Astrocyte of the cerebellum (primary cell): ENCODE data around the gene MACC1.
"Not testable (repeated sequence)": the region's sequence is repeated elsewhere in the genome, so short reads cannot be mapped to it uniquely, and the experiment has no call there.

ENCODE experiments used
- DNase-seq: peaks from one replicate; pipeline ENCODE4 v3.0.0-alpha.2; 2011; ENCODE audit warnings: low read depth
- H3K4me3 ChIP-seq: 2 replicates; pipeline ENCODE4 v1.5.1; 2011; ENCODE audit warnings: mild to moderate bottlenecking, low read depth, low read length, moderate library complexity
- in situ Hi-C: cut with HindIII; loops from 2 replicates; pipeline ENCODE4 v1.10.0; 2017; ENCODE audit warnings: low sequenced_read_pairs
- TF ChIP-seq, protein P1 (sequence below): IDR thresholded peaks from 2 replicates; pipeline ENCODE4 v1.5.1; 2012; ENCODE audit warnings: low read length, low read depth, moderate library complexity, mild to moderate bottlenecking; ENCODE audit errors: missing control alignments

MACC1 gene

DNA sequence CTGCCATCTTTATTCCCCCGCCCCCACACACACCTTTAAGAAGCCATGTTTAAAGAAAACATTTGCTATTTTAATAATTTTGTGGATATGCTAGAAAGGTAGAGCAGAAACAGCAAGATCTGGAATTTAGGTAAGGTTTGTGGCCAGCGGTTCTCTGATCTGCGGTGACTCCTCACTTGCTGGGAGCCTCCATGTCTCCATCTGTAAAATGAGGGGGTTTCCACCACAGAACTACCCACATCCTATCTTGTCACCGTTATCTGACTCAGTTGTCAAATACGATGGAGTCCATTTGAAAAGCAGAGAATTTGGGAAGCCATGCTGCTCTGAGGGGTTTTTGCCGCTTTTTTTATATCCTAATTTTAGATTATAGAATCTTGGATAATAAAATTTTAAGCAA lies 23.3 kb downstream of the MACC1 start:
- in situ Hi-C loops, result no loop called here
- DNase-seq, result no peak
- TF ChIP-seq, protein P1, sequence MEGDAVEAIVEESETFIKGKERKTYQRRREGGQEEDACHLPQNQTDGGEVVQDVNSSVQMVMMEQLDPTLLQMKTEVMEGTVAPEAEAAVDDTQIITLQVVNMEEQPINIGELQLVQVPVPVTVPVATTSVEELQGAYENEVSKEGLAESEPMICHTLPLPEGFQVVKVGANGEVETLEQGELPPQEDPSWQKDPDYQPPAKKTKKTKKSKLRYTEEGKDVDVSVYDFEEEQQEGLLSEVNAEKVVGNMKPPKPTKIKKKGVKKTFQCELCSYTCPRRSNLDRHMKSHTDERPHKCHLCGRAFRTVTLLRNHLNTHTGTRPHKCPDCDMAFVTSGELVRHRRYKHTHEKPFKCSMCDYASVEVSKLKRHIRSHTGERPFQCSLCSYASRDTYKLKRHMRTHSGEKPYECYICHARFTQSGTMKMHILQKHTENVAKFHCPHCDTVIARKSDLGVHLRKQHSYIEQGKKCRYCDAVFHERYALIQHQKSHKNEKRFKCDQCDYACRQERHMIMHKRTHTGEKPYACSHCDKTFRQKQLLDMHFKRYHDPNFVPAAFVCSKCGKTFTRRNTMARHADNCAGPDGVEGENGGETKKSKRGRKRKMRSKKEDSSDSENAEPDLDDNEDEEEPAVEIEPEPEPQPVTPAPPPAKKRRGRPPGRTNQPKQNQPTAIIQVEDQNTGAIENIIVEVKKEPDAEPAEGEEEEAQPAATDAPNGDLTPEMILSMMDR, result no peak
- H3K4me3 ChIP-seq, result no peak overlapping the region

DNA sequence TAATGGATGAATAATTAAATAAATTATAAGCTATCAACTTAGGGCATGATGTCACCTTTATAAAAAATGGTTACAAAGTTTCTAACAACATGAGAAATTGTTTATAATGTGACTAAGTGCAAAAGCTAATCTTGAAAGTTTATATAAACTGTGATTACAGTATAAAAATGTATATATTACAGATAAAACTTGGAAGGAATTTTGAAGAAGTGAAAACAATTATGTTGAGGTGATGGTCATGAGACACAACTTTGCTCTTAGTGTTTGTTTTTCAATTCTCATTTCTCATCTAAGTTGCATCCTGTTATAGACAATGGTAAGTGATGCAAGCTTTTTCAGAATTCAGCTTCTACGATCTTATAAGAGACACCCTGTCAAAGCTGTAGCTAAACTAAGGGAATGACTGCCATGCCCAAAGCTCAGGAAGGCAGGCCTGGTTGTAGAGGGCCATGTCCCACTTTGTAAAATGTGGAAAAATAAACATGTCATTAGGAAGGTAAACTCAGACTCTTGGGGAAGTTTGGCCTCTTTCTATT lies 23.9 kb downstream of the MACC1 start:
- DNase-seq, result no peak
- TF ChIP-seq, protein P1, result no peak
- H3K4me3 ChIP-seq, result no peak overlapping the region
- in situ Hi-C loops, result no loop called here

DNA sequence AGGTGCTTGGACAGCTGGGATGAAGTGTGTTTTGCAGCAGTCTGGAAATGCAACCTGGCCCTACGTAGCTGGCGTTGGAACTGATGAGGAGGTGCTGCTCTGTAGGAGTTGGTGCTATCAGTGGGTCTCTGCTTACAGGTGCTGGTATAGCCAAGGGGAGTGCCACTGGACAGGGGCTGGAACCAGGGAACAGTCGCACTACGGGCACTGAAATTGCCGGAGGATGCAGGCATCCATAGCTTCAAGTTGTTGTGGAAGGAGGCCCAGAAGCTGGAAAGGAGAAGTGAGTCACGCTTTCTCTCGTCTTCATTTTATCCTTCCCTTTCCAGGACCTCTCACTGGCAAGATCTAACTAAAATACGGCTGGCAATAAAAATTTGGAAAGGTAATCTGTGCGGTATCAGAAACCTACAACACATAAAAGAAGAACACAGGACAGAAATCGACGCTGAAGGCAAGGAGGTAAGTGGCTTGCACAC lies 25.8 kb downstream of the MACC1 start:
- DNase-seq, result no peak
- TF ChIP-seq, protein P1, result no peak
- in situ Hi-C loops, result no loop called here

DNA sequence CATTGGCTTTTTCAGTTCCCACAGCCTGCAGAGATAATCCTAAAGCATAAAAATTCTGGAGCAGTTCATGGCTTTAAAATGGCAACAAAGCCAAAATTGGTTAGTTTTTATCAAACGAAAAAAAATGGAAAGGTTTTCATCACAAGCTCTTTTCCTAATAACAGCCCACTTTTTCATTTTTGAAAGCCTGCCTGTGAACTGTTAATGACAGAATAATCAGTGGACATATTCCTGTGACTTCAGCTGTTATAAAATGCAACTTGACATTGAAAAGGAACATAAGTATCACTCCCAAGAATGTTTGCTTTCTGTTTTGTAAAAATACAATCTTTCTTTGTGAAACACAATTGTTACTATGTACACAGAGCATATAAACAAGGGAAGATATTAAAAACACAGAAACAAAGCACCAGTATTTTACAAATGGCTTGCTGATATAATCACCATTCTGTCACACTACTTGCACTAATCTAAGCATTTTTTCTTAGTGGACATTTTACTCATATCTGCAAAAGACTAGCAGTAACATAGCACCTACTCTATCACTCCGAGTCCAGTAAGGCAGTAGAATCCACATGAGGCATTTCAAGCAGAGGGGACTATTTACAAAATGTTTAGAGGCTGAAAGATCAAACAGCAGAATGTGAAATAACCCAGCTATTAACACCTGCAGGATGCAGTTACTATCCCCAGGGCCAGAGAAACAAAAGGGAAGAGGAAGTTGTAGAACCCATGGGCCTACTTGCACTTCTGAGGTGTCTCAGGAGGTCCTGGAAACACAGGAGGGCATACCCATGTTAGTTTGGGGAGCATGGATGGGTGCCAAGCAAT lies 26.4 kb downstream of the MACC1 start:
- TF ChIP-seq, protein P1, result no peak
- DNase-seq, result no peak
- in situ Hi-C loops, result no loop called here
- no peak overlapping the region for H3K4me3 ChIP-seq

More for the DNA sequence above, 25.8 kb downstream of the MACC1 start:
- no peak overlapping the region for H3K4me3 ChIP-seq

DNA sequence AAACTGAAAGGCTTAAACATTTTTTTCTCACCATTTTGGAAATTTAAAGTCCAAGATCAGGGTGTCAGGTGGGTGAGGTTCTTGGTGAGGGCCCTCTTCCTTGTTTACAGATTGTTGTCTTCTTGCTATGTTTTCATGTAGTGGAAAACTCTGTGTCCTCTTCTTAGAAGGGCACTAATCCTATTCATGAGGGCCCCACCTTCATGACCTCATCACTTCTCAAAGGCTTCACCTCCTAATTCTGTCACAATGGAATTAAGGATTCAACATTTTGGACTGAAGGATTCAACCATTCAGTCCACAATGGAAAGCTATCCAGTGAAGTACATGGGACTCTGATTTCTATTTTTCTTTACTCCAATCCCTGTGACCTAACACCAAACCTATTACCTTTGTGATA lies 27.3 kb downstream of the MACC1 start:
- H3K4me3 ChIP-seq, result no peak overlapping the region
- in situ Hi-C loops, result no loop called here
- TF ChIP-seq, protein P1, result no peak
- DNase-seq, result no peak

DNA sequence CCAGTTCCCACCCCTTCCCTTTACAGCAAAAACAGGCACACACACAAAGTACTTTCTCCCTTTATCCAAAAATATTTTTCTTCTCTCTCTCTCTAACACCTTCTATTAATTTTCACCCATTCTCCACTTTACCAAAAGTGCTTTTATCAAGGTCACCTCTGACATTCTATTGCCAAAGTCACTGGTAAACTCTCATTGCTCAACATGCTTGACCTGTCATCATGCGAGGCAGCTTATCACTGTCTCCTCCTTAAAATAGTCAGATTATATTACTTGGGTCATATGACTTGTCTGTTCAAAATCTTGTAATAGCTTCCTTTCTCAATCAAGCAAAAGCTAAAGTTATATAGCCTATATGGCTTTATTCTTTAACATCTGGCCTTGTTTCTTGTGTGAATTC lies 28.6 kb downstream of the MACC1 start:
- in situ Hi-C loops, result no loop called here
- DNase-seq, result no peak
- no peak overlapping the region for H3K4me3 ChIP-seq
- TF ChIP-seq, protein P1, result no peak

DNA sequence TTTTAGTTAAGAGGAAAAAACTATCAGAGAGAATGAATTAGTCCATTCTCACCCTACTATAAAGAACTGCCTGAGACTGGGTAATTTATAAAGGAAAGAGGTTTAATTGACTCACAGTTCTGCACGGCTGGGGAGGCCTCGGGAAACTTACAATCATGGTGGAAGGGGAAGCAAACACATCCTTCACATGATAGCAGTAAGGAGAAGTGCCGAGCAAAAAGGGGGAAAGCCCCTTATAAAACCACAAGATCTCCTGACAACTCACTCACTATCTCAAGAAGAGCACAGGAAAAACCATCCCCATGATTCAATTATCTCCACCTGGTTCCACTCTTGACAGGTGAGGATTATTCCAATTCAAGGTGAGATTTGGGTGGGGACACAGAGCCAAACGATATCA lies 29.3 kb downstream of the MACC1 start:
- in situ Hi-C loops, DNase-seq, H3K4me3 ChIP-seq: not testable (repeated sequence)
